Stimulated activated CD4-positive, alpha-beta T cell treated with anti-CD3 and anti-CD28 coated beads, Interleukin-4, amount 100 ng/mL, for 4 hours (primary cell): ENCODE results near the gene AGPAT1.
"Not testable (repeated sequence)": the region's sequence is repeated elsewhere in the genome, so short reads cannot be mapped to it uniquely, and the experiment has no call there.

Experiments used
- DNase-seq, 2 experiments: peaks; one replicate each; pipeline ENCODE4 v3.0.0-alpha.2; 2020

Gene AGPAT1

DNA sequence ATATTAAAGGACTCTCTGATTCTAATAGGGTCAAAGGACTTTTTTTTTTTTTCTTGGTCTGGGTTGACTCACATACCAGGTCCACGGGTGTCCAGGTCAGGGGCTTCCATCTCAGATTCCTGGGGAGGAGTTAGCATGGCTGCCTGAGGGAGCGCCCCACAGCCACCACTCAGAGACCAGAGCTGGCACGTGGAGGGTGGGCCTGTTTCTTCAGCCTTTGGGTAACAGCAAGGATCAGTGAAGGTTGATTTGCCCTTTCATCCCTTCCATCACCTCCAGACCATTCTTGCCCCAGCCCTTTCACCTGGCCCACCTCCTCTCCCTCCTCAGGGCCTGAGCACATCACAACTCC lies 22.4 kb upstream of the AGPAT1 start:
- DNase-seq = no peak

DNA sequence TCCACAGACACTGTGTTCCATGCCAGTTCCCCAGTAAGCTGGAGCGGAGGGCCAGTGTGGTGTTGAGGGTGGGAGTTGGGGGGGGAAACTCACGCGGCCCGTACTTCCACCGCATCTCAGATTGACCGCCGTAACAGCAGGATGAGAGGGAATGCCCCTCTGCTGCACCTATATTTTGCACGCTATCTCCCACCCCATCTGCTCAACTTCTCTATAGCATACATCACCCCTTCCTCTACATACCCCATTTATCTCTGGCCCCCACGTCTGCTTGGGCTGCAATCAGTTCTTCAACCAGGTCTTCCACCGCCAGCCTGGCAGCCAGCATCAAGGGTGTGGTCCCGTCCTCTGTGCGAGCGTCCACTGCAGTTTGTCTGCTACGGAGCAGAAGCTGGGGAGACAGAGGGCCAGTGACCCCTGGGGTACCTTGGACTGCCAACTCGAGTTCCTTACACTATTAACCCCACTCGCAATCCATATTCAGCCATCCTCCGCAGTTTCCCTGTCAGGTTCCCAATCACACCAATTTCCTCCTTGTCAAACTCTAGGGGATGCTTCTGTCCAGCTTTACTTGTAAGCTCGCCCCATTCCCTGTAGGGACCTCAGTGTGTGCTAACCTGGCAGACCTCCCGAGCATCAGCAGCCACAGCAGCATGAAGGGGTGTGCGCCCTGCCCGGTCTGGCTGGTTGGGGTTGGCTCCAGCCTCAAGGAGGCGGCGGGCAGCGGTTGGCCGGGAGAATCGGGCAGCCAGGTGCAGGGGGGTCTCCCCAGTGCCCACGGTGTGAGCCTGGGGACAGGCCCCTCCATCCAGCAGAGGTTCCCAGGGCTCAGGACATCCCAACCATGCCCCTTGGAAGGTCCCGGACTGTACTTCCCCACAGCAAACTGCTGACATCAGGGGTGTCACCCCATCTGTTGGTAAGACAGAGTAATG lies 21.1 kb upstream of the AGPAT1 start:
- no peak for DNase-seq

DNA sequence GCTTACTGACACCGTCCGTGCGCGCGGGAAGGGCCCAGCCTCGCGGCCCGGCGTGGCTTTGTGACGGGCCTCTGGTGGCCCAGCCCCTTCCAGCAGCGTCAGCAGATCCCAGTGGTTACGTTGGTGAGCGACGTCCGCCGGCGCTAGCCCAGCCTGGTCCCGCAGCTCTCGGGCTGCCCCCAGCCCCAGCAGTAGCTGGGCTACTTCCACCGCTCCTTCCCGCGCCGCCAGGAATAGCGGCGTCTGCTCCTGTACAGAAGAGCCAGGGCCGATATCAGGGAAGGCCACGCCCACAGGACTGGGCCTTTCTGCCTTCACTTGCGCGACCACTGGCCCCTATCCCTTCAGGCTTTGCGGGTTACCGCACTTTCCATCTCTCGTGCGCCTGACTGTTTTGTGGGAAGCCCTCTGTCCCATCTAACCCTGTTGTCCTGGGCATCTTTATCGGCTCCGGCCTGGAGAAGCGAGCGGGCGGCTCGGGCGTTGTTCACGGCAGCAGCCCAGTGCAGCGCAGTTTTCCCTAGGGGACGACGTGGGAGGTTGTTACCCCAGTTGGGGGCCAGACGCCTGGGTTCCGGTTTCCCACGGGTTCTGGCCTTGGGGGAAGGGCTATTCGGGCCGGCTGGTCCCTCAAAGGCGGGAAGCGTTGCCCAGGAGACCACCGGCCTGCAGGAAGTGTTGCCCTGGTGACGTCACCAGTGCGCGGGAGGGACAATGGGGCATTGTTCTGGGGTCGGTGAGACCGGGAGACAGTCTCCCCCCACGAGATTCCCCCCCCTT lies 20.2 kb upstream of the AGPAT1 start:
- peak; percentile 48 to 59 for DNase-seq

DNA sequence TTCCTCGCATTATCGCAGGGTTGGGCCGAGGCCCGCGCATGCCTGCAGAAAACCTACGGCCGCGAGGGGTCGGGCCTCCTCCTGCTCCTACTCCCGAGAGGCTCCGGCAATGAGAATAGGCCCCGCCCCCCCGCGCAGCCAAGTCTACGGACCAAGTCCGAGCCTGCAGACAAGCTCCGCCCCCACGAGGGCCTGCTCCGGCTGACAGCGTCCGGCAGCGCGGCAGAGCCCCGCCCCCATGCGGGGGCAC lies 19.7 kb upstream of the AGPAT1 start:
- peak; percentile 98 to 100 for DNase-seq

DNA sequence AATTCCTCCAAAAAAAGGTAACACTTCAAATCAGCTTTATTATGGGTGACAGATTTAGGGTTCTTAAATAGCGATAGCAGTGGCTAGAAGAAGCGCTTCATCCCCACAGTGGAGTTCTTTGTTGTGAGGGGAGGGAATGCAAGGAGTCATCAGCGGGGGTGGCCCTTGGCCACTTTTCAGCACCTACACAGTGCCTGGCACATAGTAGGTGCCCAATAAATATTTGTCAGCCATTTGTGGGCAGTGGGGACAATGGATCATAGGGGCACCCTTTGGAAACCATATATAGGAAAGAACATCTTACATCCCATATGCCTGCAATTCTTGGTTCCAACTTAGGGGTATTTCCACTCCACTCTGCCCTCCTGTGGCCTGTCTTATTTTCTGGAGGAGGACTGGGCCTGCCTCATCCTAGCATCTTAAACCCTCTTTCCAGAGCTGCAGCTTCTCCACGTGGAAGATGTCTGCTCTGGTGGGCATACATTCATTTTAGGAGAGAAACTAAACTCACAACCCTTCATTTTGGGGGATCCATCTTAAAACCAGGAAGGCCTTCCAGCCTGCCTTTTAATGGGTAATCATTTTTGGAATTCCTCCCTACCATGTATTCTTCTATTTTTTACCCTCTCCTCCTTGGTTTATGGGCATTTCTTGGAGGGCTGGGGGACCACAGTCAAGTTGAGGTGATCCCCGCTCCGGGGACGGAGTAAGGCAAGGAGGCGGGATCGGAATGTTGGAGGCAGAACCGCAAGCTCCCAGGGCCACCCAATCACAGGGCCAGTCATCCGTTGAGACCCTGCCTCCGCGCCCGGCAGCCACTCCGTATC lies 19.2 kb upstream of the AGPAT1 start:
- DNase-seq = peak in 1 of 2 experiments; percentile 12

DNA sequence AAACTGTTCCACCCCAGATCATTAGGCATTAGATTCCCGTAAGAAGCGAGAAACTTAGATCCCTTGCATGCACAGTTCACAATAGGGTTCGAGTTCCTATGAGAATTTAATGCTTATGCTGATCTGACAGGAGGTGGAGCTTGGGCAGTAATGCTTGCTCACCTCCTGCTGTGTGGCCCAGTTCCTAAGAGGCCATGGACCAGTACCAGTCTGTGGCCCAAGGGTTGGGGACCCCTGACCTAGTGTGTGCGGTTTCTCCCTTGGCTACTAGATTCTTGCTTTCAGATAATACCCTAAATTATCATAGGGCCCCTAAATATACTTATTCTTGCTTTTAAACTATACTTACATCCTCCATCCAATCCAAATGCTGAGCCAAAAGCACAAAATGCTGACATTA lies 18.5 kb upstream of the AGPAT1 start:
- DNase-seq = no peak

DNA sequence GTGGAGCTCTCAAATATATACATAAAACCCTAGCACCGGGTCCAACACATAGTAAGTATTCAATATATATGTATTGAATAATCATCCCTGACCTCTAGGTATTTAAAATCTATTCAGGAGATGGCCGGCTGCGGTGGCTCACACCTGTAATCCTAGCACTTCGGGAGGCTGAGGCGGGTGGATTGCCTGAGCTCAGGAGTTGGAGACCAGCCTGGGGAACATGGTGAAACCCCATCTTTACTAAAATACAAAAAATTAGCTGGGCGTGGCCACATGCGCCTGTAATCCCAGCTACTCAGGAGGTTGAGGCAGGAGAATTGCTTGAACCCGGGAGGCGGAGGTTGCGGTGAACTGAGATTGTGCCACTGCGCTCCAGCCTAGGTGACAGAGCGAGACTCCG lies 17.2 kb upstream of the AGPAT1 start:
- DNase-seq = not testable (repeated sequence)

DNA sequence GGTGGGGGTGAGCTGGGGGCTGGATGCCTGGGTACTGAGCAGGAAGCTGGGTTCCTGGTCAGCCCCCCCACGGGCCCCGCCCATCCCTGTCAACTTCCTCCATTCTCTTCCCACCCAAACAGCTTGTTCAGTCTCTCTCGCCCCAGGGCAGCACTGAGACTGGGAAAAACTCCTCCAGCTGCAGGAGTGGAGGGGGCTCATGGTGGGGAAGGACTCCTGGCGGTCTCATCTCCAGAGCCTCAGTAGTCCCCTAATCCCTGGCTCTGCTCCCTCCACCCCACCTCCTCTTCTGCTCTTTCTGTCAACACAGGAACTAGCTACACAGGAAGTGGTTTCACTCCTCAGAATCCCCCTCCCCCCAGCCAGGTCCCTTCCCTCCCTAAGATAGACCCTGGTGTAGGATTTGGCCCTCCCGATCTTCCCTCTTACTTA lies 16.7 kb upstream of the AGPAT1 start, which contains the start of gene GPSM3:
Gene GPSM3 (minus strand): TSS at position 36 of the 432 bp plus-strand sequence. CDS start 130 bp downstream, outside the sequence.
- peak; percentile 39 to 42 for DNase-seq

DNA sequence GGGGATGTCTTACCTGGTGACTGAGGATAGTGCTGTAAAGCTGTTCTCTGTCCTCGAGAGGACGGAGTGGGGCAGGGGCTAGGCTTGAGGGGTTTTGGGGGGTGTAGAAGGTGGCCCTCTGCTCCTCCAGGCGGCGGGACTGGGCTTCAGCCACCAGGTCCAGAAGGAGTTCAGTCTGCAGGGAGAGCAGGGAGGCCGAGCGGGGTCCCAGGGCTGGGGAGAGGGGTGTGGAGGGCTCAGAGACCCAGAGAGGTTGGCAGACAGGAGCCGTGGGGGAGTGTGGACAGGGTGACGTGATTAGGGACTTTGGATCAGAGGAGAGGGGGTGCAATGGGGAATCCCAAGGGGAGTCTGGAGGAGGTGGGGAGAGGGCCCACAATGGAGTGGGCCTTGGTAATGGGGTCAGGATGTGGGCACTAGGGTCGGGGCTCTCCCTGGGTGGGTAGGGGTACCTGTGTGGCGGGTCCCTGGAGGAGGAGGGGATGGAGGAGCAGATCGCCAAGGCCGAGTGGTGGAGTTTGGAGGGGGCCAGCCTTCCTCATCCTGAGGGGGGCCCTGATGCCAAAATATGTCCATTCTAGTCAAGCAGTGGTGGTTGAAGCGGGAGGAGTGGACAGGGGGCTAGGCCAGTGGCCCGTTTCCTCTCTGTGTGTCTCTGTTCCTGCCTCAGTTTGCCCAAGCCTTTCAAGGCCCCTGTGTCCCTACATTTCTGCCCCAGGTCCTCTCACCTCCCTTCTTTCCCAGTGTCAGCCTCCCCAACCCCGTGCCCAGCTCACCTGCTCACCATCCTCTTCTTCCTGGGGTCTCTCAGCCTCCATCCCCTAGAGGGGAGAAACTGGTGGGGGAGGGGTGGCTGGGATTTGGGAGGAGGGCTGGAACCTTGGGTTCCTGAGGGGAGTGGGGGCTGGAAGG lies 16.1 kb upstream of the AGPAT1 start:
- DNase-seq = no peak

DNA sequence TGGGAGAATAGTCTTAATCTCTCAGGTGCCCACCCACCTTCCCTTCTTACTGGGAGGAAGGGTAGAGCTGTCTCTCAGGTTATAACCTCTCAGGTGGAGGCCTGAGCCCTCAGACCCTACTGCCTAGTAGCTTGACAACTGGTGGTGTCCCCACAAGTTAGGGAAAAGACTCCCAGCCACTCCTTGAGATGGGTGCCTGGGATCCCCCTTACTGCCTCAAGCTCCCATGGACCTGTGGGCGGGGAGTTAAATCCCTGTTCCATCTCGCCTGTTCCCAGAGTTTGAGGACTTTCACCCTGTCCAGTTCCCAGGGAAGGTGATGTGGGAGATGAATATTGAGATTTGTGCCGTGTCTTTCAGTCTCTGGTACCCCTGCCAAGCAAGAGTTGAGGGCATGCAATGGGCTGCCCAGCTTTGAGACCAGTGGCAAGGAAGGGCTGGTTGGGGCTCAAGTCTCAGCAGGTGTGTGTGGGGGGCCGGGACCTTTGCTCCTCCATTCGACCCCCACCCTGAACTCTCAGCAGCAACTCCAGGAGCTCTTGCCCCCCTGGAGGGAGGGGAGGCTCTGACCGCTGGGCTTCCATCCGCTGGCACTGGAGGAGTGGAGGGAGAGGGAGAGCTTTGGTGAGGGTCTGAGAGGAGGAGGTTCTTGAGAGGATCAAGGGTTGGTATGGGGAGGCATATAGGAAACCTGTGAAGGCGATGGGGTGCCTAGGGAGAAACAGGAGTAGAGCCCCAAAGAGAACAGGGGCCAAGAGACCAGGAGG lies 15.2 kb upstream of the AGPAT1 start:
- no peak for DNase-seq

DNA sequence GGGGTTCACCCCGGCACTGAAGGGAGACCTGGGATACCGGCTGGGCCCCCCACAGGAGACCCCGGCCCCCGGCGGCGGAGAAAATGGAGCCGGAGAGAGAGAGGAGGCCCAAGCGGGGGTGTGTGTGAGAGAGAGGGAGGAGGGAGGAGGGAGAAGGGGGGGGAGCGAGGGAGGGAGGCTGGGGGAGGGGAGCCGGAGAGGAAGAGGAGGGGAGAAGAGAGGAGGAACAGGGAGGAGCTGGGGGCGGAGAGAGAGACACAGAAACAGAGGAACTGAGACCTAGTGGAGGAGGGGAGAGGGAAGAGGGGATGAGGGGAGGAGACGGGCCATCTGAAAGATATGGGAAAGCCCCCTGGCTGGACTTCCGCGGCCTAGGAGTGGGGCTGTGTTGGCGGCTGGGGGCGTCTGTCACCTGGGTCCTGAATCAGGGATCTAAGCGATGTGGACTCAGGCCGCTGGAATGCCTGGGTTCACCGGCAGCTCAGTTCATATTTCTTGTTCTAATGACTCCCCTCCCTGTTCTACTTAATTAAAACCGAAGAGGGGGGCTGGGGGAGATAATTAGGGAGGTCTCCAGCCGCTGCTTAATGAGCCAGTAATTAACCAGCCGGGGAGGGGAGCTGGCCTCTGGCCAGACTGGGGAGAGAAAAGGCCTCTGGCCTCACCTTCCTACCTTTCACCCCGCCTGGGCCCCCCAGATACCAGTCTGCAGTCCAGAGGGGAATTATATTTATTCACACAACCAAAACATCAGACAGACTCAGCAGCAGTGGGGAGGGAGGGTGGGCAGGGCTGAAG lies 14.4 kb upstream of the AGPAT1 start, which contains the start of gene PBX2:
Gene PBX2 (minus strand): TSS at position 149 of the 798 bp plus-strand sequence. CDS start 287 bp downstream, outside the sequence.
- peak; percentile 83 to 85 for DNase-seq

DNA sequence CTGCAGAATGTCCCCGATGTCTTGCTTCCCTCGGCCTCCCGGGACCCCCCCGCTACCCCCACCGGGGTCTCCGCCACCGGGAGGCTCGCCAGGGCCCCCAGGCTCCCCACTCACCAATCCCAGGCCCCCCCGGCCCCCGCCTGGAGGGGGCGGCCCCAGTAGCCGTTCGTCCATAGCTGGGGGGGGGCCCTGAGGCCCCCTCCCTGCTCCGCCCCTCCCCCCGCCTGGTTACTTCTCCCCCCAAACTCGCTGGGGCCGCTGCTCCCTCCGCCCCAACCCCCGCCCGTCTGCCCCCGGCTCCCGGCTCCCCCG lies 13.8 kb upstream of the AGPAT1 start:
- DNase-seq = no peak

DNA sequence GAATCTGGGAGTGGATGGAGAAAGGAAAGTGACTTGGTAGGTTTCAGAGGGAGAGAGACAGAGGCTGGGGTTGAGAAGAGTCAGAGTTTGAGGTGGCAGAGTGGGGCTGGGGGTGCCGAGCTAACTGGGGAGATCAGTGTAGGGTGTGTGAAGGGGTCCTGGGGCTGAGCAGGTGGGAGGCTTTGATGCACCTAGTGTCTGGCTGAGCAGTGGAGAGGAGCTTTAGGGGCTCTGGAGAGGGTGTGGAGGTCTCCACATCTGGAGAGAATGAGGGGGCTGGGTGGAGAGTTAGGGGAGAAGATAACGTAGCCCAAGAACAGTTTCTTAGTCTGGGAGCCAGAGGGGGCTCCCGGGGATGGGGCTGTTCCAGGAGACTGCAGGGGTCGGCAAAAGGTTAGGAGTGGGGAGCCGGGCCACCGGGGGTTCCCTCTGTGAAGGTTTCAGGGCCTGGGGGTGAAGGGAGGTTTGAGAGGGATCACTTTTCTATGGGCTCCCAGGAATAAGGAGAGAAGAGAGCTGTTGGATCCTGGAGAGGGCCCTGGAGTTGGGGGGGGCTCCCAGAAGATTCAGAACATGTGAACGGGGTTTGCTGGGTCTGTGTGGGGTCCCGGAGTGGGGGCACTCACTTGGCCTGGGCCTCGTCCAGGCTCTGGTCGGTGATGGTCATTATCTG lies 13.3 kb upstream of the AGPAT1 start:
- DNase-seq = no peak

DNA sequence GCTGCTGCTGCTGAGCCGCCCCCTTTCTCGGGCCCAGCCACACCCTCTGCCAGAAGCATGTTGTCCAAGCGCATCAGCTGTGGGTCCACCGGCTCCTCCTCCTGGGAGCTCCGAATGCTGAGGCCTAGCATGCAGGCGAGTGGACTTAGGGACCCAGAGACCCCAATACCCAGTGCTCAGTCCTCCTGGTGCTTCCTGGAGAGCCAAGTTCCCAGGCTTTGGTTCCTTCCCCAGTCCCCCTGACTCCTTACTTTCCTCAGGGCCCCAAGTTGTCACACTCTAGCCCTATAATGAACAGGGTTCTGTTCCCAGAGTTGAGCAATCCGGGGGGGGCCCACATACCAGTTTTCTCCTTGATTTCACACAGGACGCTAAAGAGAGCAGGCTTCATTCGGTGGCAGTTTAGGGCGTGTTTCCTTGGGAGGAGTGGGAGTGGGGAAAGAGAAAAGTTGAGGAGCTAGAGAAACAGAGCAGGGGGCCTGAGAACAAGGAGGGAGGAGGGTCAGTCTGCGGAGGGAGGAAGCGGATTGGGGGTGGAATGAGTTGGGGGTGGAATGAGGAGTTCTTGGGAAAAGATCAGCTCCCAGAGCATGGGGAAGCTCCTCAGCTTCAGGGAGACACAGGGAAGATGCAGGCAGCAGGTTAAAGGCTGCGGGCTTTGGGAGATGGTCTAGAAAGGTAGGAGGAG lies 12.6 kb upstream of the AGPAT1 start:
- no peak for DNase-seq

DNA sequence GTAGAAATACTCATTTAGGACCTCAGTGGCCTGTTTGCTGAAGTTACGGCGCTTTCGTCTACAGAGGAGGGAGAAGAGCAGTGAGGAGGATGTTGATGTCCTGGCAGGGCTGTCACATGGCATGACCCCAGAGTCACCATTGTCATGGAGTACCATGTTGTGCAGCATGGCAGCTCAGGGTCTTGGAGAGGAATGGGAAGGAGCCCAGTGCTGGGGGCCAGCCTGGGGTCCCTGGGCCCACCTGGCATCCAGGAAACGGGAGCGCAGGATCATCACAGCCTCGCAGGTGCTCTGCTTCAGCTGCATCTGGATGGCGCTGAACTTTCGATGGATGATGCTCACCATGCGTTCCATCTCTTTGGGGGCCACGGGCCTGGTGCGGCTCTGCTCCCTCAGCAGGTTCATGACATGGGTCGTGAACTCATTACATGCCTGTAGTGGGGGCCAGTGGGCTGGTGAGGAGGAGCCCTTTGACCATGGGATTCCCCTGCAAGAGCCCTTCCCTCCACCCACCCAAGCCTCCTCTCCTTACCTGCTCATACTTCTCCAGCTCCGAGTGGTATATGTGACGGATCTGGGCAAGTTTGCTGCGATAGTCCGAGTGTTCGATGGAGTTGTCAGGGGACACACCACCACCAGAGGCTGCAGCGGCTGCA lies 12.0 kb upstream of the AGPAT1 start:
- not testable (repeated sequence) for DNase-seq

DNA sequence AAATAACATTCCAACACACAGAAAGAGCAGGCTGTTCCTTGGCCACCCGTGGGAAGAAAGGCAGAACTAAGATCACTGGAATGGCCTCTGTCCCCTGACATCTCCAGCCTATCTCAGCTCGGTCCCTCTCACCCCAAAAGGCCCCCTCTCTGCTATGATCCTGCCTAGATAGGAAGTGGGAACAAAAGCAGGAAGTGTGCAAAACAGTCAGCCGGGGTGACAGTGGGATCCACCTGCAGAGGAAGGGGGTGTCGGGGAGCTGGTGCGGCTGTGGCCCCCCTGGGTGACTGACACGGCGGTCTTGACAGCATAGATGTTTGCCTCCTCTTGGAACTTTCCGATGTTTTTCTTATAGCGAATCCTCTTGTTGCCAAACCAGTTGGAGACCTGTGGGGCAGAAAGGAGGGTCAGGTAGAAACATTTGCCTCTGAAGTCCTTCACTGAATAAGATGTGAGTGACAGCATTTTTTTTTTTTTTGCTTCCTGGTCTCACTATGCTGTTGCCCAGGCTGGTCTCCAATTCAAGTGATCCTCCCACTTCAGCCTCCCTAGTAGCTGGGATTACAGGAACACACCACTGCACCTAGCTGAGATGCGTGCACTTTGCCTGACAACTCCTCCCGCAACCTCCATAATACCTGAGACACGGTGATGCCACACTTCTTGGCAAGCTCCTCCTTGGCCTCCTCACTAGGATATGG lies 11.3 kb upstream of the AGPAT1 start:
- no peak for DNase-seq

DNA sequence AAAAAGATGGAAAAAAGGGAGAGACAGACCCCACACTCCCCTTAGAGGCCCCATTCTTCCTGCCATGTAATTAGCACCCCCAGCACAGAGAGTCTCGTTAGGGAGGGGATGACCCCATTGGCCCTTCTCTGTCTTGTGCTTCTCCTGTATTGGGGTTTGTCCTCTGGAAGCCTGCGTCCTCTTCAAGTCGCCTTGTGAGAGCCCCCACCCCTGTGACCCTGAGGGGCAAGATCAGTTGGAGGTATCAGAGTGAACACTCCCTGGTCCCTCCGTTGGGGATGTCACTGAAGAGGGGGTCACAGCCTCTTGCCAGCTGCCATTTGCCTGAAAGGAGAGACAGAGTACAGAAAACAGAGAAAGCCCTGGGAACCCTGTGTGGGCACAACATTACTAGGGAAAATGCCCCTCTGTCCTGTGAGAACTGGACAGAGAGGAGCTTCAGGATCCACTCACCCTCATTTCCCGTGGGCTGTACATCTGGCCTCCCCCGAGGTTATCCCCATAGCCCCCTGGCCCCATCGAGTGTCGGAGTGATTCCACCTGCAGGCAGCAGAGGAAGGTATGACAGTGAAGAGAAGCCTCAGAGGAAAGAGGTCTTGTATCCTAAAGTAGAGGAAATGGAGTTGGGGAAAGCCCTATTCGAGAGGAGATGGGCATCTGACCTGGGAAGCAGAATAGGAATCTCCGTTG lies 10.4 kb upstream of the AGPAT1 start:
- DNase-seq = not testable (repeated sequence)
